Measurements from ENCODE around the gene REST.

DNA sequence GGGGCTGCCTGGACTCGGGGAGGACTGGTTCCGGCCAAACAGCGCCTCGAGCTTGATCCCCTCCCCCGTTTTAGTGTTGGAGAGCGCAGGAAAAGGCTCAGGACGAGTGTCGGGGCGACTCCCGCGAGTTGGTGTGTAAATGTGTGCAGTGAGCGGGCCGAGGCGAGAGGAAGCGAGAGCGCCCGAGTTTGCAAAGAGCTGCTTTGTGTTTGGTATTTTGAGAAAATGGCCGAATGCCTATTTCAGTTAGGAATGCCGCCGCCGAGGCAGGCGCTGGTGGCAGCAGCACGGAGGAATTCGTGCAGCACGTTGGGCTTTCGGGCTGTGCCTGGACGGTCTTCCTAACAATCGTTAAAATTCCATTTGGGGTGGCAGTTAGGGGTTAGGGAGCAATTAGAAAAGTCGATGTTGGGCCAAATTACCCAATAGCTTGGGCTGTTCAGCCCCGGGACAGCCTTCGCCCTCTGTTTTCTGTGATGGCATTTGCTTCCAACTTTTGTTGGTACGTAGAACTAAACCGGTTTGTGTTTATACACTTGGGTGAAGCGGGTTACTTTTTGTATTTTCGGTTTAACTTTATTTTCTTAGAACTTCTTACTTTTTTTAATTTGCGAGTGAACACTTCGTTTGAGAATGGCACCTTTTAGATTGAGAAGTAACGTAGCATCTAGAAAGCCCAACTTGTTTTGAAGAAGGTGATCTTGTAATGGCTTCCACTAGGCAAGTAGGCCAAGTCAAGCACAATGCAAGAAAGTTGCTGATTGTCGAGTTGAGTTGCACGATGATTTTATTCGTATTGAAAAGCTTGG, 1.6 kb downstream of the REST start:
- TF ChIP-seq, protein P1, sequence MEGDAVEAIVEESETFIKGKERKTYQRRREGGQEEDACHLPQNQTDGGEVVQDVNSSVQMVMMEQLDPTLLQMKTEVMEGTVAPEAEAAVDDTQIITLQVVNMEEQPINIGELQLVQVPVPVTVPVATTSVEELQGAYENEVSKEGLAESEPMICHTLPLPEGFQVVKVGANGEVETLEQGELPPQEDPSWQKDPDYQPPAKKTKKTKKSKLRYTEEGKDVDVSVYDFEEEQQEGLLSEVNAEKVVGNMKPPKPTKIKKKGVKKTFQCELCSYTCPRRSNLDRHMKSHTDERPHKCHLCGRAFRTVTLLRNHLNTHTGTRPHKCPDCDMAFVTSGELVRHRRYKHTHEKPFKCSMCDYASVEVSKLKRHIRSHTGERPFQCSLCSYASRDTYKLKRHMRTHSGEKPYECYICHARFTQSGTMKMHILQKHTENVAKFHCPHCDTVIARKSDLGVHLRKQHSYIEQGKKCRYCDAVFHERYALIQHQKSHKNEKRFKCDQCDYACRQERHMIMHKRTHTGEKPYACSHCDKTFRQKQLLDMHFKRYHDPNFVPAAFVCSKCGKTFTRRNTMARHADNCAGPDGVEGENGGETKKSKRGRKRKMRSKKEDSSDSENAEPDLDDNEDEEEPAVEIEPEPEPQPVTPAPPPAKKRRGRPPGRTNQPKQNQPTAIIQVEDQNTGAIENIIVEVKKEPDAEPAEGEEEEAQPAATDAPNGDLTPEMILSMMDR (IDR thresholded peaks at IDR 0.05; ENCODE audit: extremely low read depth in 1 of 2, insufficient read depth in 1 of 2, low read depth in 1 of 2, low read length in 2 of 2) = no peak
- TF ChIP-seq POLR2A (IDR thresholded peaks at IDR 0.05; ENCODE audit: low read depth, low read length) = no peak

Measured in endothelial cell of umbilical vein (primary cell).